ENCODE data around the gene KLKB1. TPM values are rescaled to one million over a fixed set of nuclear protein-coding genes. Genes with fewer than 3 reads are reported as not detected.

KLKB1 gene
- total RNA-seq, 3 donors from 2014 or later = 0.16 to 0.20 TPM; not detected in 1

DNA sequence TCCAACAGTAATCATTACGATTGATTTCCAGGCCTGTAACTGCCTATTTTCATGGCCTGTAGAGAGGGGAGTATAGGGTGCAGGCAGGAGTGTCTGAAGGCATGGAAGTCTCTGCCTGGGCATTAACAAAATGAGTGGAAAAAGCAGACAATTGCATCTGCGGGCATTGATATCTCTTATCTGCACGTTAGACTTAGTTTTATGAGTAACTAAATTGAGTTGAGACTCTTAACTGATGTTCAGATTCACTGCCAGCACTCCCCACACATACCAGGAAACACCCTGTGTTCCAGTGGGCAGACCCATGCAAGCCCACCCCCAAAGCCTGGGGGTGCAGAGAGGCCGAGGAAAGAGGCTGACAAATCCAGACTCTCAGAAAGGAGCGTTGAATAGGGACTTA lies 72.0 kb downstream of the KLKB1 start:
- H3K4me3 Mint-ChIP-seq = no peak overlapping the region
- H3K4me1 Mint-ChIP-seq (ENCODE audit: low read depth) = peaks cover 4% of the 10 kb centered on the region
- H3K27me3 Mint-ChIP-seq (ENCODE audit: low read depth) = peaks cover 33% of the 10 kb centered on the region
- DNase-seq (no peak), ATAC-seq (no peak)
- no peaks in the 10 kb centered on the region for H3K36me3 Mint-ChIP-seq (ENCODE audit: insufficient read depth)
- no peaks in the 10 kb centered on the region for H3K9me3 Mint-ChIP-seq

DNA sequence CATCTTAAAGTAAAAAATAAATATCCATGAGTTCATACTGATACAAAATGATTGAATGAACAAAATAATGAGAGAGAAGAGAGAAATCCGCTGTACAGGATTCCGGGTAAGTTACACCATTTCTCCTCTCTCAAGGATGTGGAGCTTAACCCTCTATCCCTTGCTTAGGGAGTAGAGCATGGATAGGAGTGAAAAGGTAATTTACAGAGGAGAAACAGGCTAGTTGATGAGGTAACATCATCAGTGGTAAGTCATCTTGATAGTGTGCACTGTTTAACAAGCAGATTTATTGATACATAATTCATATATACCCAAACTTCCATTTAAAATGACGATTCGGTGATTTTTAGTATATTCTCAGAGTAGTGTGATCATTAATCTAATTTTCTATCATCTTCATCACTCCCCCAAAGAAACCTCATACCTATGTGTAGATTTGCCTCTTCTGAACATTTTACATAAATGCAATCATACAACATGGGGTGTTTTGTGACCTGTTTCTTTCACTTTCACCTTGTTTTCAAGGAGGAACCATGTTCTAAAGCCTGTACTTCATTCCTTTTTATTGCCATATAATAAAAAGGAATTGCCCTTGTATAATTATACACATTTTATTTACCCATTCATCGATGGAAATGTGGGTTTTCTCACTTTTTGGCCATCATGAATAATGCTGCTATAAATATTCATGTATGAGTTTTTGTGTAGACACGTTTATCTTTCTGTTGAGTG lies 73.5 kb downstream of the KLKB1 start:
- H3K4me1 Mint-ChIP-seq (ENCODE audit: low read depth) = peaks cover 4% of the 10 kb centered on the region
- no peak for DNase-seq
- no peaks in the 10 kb centered on the region for H3K36me3 Mint-ChIP-seq (ENCODE audit: insufficient read depth)
- no peak overlapping the region for H3K4me3 Mint-ChIP-seq
- H3K9me3 Mint-ChIP-seq = no peaks in the 10 kb centered on the region
- H3K27me3 Mint-ChIP-seq (ENCODE audit: low read depth) = peaks cover 33% of the 10 kb centered on the region
- no peak for ATAC-seq

DNA sequence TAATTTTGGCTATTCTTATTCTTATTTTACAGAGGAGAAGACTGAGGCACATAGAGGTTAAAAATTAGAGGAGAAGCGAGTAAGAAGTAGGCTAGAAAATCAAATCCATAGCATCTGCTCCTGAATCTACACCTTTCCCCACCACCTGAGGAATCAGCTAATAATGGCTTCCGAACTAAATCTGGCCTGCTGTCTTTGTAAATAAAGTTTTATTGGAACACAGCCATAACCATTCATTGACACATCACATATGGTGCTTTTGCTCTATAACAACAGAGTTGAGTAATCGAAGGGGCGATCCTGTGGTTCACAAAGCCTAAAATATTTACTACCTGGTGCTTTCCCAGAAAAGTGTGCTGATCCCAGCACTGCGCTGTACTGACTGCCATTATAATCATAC lies 76.9 kb downstream of the KLKB1 start:
- Mint-ChIP-seq H3K4me1 (ENCODE audit: low read depth) (no peaks in the 10 kb centered on the region), H3K9me3 (no peaks in the 10 kb centered on the region), H3K27me3 (ENCODE audit: low read depth) (peaks cover 17% of the 10 kb centered on the region), H3K36me3 (ENCODE audit: insufficient read depth) (no peaks in the 10 kb centered on the region), H3K4me3 (no peak overlapping the region)
- DNase-seq (no peak), ATAC-seq (no peak)

DNA sequence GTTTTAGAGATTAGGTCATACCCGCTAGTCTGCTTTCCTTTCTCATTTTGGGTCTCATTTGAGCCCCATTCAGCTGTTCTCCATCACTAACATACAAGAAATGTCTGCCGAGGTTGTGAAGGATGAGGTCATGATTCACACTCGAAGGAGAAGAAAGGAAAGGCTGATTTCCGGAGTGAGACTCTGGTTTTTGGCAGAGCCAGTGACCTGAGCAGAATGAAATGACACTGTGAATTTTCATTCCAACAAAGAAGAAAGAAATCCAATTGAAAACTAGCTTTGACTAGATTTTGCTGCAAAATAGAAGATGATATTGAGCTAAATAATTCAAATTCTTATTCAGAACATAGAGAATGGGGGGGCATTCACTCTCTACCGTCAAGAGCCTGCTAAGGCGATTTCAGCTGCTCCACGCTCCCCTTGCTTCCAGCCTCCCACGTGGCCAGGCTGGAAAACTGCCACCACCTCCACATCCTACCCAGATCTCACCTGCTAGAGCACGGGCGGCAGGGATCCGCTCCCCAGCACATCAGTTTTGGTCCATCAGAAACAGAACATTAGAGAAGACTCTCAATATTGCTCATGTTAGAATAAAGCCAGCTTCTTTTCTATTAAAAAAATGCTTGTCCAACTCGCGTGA lies 77.7 kb downstream of the KLKB1 start:
- peaks cover 11% of the 10 kb centered on the region for H3K27me3 Mint-ChIP-seq (ENCODE audit: low read depth)
- no peaks in the 10 kb centered on the region for H3K9me3 Mint-ChIP-seq
- ATAC-seq = no peak
- H3K4me3 Mint-ChIP-seq = no peak overlapping the region
- no peak for DNase-seq
- no peaks in the 10 kb centered on the region for H3K36me3 Mint-ChIP-seq (ENCODE audit: insufficient read depth)
- no peaks in the 10 kb centered on the region for H3K4me1 Mint-ChIP-seq (ENCODE audit: low read depth)

DNA sequence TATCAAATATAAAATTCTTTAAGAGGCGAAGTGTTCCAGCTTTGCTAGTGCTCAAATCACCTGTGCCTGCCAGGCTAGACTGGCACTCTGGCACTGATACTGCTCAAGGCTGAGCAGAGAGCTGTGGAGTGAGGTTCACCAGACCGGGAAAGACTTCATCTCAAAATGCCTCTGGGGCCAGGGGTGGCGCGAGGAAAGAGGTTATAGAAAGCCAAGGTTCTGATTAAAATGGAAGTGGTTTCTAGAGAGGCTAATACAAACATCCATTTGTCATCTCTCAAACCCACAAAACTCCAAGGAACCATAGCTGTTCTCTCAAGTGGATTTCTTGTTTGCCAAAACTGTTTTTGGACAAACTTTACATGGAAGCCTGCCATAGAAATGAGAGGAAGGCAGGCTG lies 80.2 kb downstream of the KLKB1 start:
- Mint-ChIP-seq H3K4me3 (no peak overlapping the region), H3K36me3 (ENCODE audit: insufficient read depth) (no peaks in the 10 kb centered on the region), H3K27me3 (ENCODE audit: low read depth) (peaks cover 12% of the 10 kb centered on the region), H3K9me3 (no peaks in the 10 kb centered on the region), H3K4me1 (ENCODE audit: low read depth) (no peaks in the 10 kb centered on the region)
- ATAC-seq (no peak), DNase-seq (no peak)

DNA sequence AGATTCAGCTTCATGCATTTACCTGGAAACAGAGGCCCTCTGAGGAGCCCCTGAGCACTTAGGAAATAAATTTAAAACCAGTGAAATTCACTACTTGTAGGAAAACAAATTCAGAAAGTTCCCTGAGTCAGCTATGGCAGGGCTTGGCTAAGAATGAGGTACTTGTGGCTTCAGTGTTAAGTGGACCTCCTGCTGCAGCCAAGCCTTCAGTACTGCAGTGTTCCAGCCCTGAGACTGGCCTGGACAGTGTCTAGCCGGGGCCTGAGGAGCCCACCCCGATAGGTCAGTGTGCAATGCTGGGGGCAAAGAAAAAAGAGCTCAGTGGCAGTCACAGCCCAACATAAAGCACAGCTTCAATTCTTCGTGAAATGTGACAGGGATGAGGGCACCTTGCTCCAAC lies 80.6 kb downstream of the KLKB1 start:
- ATAC-seq (no peak), DNase-seq (no peak)
- no peaks in the 10 kb centered on the region for H3K36me3 Mint-ChIP-seq (ENCODE audit: insufficient read depth)
- H3K4me3 Mint-ChIP-seq = no peak overlapping the region
- H3K4me1 Mint-ChIP-seq (ENCODE audit: low read depth) = no peaks in the 10 kb centered on the region
- peaks cover 14% of the 10 kb centered on the region for H3K27me3 Mint-ChIP-seq (ENCODE audit: low read depth)
- no peaks in the 10 kb centered on the region for H3K9me3 Mint-ChIP-seq

Other genes starting within 250 kb of the KLKB1 start
- gene TLR3, start 158.4 kb upstream of the KLKB1 start, total RNA-seq = under 1 TPM in 1 of 3 donors, not detected in 2; 0.03 TPM
- gene FAM149A, start 122.8 kb upstream of the KLKB1 start, total RNA-seq = 1 to 10 TPM in 1 of 3 donors, under 1 TPM in 1, not detected in 1; 0.90 to 1.2 TPM
- gene CYP4V2, start 35.9 kb upstream of the KLKB1 start, total RNA-seq = 1 to 10 TPM; 4.8 to 7.2 (median 6.7) TPM
- not detected for gene F11, start 38.7 kb downstream of the KLKB1 start, total RNA-seq

Data from activated T-cell treated with anti-CD3 and anti-CD28 coated beads, Interleukin-2, amount 50 U/mL, for 4 hours (primary cell).